NOMO-1 (cell line): Measurements from ENCODE around the gene UPF2.

Experiments used
- DNase-seq, 2 experiments: peaks; one replicate each; lab custom pipeline; 2025; ENCODE audit not compliant: unreplicated experiment in 2 of 2; lab: John Stamatoyannopoulos, UW

The UPF2 gene

DNA sequence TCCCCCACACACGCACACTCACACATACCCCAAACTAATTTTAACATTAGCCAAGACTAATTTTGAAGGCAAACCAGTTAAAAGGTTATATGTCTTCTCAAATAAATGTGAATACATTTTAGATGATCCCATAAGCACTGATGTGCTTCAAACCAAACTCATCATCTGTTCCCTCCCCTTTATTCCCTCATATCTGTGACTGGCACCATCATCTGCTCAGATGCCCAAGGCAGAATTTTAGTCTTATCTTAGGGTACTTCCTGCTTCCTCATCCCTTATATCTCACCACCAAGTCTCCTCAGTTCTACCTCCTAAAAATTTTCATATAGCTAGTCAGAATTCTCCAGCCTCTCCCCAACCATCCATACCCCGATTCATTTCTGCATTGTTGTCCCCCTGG is 80.4 kb downstream of the UPF2 start:
- no peak for DNase-seq

DNA sequence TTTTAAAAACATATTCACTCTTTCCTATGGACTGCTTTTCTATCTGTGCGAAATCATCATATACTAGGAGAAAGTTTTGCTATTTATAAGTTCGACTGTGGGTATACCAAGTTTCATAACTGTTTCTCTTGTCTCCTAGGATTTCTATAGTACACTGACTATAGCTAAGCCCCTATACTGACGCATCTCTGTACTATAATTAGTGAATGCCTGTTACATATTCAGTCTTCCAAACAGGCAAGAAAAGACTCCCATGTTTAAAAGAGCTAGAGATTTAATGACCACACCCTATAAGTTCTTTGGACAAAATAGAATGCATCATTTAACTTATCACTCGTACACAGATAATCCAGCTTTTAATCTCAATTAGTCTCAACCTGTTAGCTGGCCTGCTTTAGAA is 80.8 kb downstream of the UPF2 start:
- no peak for DNase-seq

DNA sequence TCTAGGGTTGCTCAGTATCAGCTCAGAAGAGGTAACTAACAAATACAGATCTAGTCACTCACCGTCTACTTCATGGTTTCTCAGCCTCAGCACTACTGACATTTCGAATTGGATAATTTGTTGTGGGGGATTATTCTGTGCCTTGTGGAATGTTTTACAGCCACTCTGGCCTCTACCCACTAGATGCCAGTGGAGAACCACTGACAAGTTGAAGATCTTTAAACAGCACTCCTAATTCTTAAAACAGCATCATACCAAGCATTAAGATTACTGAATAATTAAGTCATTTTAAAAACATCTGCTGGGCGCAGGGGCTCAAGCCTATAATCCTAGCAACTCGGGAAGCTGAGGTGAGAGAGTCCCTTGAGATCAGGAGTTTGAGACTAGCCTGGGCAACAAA is 82.6 kb downstream of the UPF2 start:
- no peak for DNase-seq

DNA sequence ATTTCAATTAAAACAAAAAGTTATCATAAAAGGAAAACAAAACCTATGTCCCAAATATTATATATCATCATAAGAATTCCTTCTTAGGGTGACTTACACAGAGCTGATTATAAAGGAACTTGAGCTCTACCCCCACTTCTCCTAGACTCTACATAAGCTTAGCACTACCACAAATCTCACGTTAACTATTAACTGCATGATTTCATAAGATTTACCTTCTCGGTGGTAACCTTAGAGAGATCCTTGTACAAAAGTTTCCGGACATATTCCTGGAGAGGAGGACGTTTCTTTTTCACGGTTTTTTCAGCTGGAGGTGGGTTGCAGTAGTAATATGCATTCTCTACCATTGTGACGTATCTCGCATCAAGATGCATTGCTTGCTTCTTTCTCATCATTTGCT is 83.7 kb downstream of the UPF2 start:
- no peak for DNase-seq

GRCh38 chr10:11951695-11952094 is 90.9 kb downstream of the UPF2 start:
- no peak for DNase-seq

DNA sequence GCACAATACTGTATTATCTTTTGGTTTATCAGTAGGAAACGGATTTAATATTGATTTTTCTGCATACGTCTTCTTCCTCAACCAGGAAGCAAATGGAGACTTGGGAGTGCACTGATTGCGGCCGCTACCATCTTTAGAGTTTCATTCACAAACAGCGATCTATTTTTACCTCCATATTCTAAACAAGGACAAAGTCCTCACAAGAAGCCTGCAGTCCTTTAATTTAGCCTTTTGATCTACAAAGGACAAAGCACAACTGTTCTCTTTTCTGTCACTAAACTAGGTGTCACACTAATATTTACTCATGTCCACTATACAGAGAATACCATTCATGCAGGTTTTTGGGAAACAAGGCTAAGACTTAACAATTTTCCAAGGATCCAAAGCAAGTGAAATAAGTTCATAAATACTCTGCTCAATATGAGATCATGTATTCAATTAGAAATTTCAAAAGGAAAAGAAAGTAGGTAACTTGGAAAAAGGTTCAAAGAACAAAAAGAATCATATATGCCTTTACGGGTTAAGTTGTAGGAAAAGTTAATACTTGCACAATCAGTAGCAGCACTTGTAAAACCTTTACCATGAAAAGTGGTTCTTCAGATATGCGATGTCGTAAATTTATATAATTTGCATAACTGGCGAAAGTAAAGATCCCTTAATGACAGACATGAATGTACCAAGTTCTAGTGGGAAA is 92.1 kb downstream of the UPF2 start:
- DNase-seq = no peak

- peak; percentile 57 to 79 for DNase-seq
These were observed 93.5 kb downstream of the UPF2 start for GRCh38 chr10:11949152-11949551.

GRCh38 chr10:11946652-11947051 is 96.0 kb downstream of the UPF2 start:
- no peak for DNase-seq

GRCh38 chr10:11936389-11937152 is 106.0 kb downstream of the UPF2 start:
- DNase-seq = no peak

GRCh38 chr10:11934262-11934661 is 108.3 kb downstream of the UPF2 start:
- DNase-seq = no peak

GRCh38 chr10:11933577-11934223 is 108.9 kb downstream of the UPF2 start:
- no peak for DNase-seq

DNA sequence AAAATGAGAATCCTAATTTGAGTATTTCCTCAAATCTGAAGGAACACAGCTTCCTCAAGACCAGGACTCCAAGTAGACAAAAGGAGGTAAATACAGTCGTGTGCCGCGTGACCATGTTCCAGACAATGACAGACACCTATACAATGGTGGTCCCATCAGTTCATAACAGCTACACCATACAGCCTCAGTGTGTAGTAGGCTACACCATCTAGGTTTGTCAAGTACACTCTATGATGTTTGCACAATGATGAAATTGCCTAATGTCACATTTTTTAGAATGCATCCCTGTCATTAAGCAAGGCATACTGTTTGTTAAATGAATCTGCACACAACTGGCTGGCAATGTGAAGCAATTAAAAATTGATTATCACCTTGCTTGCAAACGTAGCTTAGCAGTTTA is 111.6 kb downstream of the UPF2 start:
- no peak for DNase-seq

- no peak for DNase-seq
These were observed 112.2 kb downstream of the UPF2 start for GRCh38 chr10:11930312-11930978.

- DNase-seq = no peak
These were observed 114.9 kb downstream of the UPF2 start for GRCh38 chr10:11927746-11928145.

DNA sequence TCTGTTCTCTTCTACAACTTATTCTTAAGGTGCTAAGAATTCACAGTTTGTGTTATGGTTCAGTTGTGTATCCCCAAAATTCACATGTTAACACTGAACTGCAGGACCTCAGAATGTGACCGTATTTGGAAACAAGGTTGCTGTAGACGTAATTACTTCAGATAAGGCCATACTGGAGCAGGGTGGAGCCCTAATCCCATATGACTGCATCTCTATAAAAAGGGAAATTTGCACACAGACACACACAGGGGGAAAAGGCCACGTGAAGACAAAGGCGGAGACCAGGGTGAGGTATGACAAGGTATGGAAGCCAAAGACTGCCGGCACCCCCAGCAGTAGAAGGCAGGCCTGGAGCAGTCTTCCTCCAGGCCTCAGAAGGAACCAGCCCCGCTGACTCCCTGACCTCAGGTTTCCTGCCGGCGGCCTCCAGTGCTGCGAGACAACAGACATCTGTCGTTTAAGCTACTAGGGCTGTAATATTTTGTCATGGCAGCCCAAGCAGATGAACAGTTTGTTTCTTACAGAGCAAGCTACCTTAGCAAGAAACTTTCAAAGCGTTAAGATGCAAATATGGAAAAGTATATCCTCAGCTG is 120.7 kb downstream of the UPF2 start:
- DNase-seq = no peak

DNA sequence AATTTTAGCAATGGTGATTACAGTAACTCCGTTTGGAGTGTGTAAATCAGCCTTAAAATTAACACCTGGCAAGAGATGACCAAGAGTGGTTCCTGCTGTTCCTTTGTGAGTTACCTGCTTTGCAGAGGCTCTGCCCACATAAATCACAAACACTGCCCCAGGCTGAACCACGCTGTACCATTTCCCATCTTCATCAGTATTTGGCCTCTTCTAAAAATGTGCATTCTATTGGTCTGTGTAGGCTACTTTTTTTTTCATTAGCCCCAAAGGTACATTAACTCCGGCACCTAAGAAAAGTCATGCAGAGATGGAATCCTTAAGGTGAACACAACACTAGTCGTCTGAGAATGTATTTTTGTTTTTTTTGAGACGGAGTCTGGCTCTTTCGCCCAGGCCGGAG is 123.3 kb downstream of the UPF2 start:
- no peak for DNase-seq

DNA sequence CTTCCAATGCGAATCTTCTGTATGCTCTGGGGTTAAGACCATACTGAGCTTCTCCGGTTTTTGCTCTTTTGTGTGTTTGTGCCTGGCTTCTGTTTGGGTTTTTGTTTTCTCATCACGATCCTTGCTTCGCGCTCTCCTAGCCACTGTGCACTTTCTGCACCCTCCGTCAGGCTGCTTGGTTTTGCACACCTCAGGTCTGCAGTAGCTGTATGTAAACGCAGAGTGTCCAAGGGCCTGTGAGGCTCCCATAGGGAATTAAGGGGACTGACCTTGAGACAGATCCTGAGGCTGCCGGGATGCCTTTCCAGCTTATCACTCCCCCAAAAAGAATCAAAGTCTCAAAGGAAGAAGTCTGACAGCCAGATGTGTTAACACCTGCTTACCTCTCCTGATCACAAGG is 124.2 kb downstream of the UPF2 start:
- DNase-seq = no peak

DNA sequence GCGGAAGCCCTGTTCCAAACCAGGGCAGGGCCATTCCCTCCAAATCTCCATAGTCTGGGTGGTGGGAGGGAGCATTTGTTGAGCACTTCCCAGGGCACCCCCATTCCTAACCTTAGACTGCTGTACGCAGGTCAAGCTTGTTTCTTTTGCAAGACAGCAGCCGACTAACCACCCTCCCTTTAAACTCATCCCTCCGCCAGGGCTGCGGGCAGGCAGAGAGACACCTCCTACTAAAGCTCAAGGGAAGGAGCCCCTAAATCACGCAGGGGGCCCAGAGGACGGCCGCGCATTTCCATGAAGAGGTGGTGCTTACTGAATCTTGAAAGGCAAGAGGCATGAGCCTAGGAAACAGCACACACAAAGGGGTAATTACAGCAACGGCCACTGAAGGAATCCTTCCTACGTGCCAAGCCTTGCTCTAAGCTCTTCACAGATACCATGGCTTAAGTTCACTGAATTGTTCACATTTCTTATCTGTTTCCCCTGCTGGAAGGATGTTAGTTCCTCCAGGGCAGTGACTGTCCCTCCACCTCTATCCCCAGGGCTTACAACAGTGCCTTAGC is 129.4 kb downstream of the UPF2 start:
- DNase-seq = no peak

- DNase-seq = no peak
These were observed 132.5 kb downstream of the UPF2 start for GRCh38 chr10:11910102-11910501.

DNA sequence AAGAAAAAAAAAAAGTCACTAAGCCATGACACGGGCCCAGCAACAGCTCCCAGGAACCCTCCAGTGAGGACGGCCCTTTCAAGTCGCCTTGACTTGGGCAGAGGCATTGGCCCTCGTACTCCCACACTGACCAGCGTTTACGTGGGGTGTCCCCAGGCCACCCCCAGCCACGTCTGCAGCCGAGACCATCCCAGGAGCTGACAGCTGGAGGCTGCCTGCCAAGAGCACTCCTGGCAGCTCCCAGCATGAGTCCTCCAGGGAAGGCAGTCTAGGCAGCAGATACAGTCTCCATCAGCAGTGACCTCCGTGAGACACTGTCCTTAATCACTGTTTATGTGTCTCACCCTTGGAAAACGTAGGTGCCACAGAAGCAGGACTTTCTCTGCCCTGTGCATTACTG is 133.0 kb downstream of the UPF2 start:
- DNase-seq = no peak

DNA sequence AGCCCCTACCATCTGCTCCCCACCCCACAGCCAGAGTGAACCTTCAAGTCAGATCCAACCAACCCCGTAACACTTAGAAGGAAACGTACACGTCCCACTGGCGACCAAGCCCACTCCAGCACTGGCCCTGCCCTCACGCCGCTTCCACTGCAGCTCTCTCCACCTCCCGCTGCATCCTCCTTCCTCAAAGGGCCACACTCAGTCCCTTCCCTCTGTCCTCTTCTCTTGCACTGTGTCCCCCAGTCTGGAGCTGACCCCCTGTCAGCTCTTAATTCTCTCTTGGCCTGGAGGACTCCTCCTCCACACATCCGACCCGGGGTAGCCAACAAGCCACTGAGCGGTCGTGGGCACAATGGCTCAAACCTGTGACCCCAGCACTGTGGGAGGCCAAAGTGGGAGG is 133.6 kb downstream of the UPF2 start:
- DNase-seq = no peak
